ENCODE data around the gene TMEM163.

GRCh38 chr2:134440336-134440909 is 278.4 kb downstream of the TMEM163 start:
- no peak for TF ChIP-seq SALL2 (CRISPR knock-in tag; IDR thresholded peaks at IDR 0.05)
- no peak for TF ChIP-seq REXO4 (CRISPR knock-in tag; IDR thresholded peaks at IDR 0.05; ENCODE audit: borderline replicate concordance)
- no peak for TF ChIP-seq ETS1 (CRISPR knock-in tag; IDR thresholded peaks at IDR 0.05)
- no peak for TF ChIP-seq USF2 (IDR thresholded peaks at IDR 0.05; ENCODE audit: low read depth, low read length)
- no peak for TF ChIP-seq USF2 (CRISPR knock-in tag; IDR thresholded peaks at IDR 0.05; ENCODE audit: borderline replicate concordance)
- TF ChIP-seq SP4 (CRISPR knock-in tag; IDR thresholded peaks at IDR 0.05): no peak
- no peak for TF ChIP-seq TGIF2 (CRISPR knock-in tag; IDR thresholded peaks at IDR 0.05)
- TF ChIP-seq, protein P1, sequence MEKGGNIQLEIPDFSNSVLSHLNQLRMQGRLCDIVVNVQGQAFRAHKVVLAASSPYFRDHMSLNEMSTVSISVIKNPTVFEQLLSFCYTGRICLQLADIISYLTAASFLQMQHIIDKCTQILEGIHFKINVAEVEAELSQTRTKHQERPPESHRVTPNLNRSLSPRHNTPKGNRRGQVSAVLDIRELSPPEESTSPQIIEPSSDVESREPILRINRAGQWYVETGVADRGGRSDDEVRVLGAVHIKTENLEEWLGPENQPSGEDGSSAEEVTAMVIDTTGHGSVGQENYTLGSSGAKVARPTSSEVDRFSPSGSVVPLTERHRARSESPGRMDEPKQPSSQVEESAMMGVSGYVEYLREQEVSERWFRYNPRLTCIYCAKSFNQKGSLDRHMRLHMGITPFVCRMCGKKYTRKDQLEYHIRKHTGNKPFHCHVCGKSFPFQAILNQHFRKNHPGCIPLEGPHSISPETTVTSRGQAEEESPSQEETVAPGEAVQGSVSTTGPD (CRISPR knock-in tag; IDR thresholded peaks at IDR 0.05): no peak
- TF ChIP-seq, protein P2, sequence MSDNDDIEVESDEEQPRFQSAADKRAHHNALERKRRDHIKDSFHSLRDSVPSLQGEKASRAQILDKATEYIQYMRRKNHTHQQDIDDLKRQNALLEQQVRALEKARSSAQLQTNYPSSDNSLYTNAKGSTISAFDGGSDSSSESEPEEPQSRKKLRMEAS (IDR thresholded peaks at IDR 0.05): no peak
- no peak for TF ChIP-seq ZBTB8A (CRISPR knock-in tag; IDR thresholded peaks at IDR 0.05; ENCODE audit: borderline replicate concordance, low read depth)
- no peak for TF ChIP-seq MAZ (IDR thresholded peaks at IDR 0.05; ENCODE audit: borderline replicate concordance, low read depth, low read length)
- TF ChIP-seq MAZ (CRISPR knock-in tag; IDR thresholded peaks at IDR 0.05; ENCODE audit: low read depth): no peak

Measured in HepG2 (cell line).